Uterus (tissue), 4 donors: ENCODE results near the gene SESTD1. TPM values are rescaled to one million over a fixed set of nuclear protein-coding genes. Genes with fewer than 3 reads are reported as not detected.

Source experiments
- DNase-seq, 2 donors: peaks; one replicate each; pipeline ENCODE4 v3.0.0-alpha.2; 2019 to 2020
- H3K27ac ChIP-seq, 2 donors: fragments of 200-600 bp; sonication (generic); 1 replicate in 1 of 2; 2 replicates in 1 of 2; pipeline ENCODE4 v1.5.1; 2016 to 2018
- H3K27me3 ChIP-seq, 2 donors: fragments of 200-600 bp; sonication (generic); one replicate each; pipeline ENCODE4 v1.5.1; 2018 to 2019; ENCODE audit warnings: control low read depth in 1 of 2
- H3K36me3 ChIP-seq, 2 donors: fragments of 200-600 bp; sonication (generic); one replicate each; pipeline ENCODE4 v1.5.1; 2019; ENCODE audit warnings: control low read depth in 1 of 2
- H3K4me1 ChIP-seq, 2 donors: fragments of 200-600 bp; sonication (generic); one replicate each; pipeline ENCODE4 v1.5.1; 2018 to 2019; ENCODE audit warnings: control low read depth in 1 of 2
- H3K4me3 ChIP-seq, 2 donors: fragments of 200-600 bp; sonication (generic); 1 replicate in 1 of 2; 2 replicates in 1 of 2; pipeline ENCODE4 v1.5.1; 2018 to 2019; ENCODE audit warnings: mild to moderate bottlenecking in 1 of 2
- H3K9me3 ChIP-seq, 2 donors: fragments of 200-600 bp; sonication (generic); one replicate each; pipeline ENCODE4 v1.5.1; 2019; ENCODE audit warnings: control low read depth in 1 of 2
- CTCF ChIP-seq, 4 experiments: fragments of 200-600 bp in 2 of 4; fragments of 450-650 bp in 2 of 4; sonication (generic) in 2 of 4; IDR thresholded peaks; one replicate each; pipeline ENCODE4 v1.5.1; 2016 to 2019; ENCODE audit warnings: antibody characterized with exemption in 4 of 4, mild to moderate bottlenecking in 2 of 4, moderate library complexity in 1 of 4
- POLR2A ChIP-seq, 2 donors: fragments of 450-650 bp; IDR thresholded peaks; one replicate each; pipeline ENCODE4 v1.6.1; 2016; ENCODE audit warnings: antibody characterized with exemption in 2 of 2, mild to moderate bottlenecking in 1 of 2, moderate library complexity in 1 of 2
- intact Hi-C: fragments of 100-400 bp; cut with DNase I; formaldehyde crosslinking; loops from one replicate; pipeline ENCODE4 v1.15.1; 2023; ENCODE audit warnings: low total_unique reads
- total RNA-seq, 4 donors: library from RNA; depleted of rRNA in 3 of 4; stranded (reverse); fragments of >200 nt in 3 of 4; gene quantifications; one replicate each; pipeline versions ENCODE4 v1.1.0 to v1.2.4, GENCODE V29; 2014 to 2023
- donor health status: DM: yes; HTN: yes; CAD: no.

The SESTD1 gene
- total RNA-seq, 4 donors from 2014 or later: 5.6 to 64.7 (median 32.8) TPM

GRCh38 chr2:179071810-179072355 lies 192.7 kb downstream of the SESTD1 start:
- no peak overlapping the region for H3K4me3 ChIP-seq
- DNase-seq: no peak
- H3K27ac ChIP-seq: no peak overlapping the region
- H3K27me3 ChIP-seq: no peaks in the 10 kb centered on the region
- intact Hi-C loops: no loop called here
- no peaks in the 10 kb centered on the region for H3K4me1 ChIP-seq
- TF ChIP-seq POLR2A (IDR thresholded peaks at IDR 0.05): no peak
- no peak for TF ChIP-seq CTCF (IDR thresholded peaks at IDR 0.05)
- no peaks in the 10 kb centered on the region for H3K9me3 ChIP-seq
- H3K36me3 ChIP-seq: no peaks in the 10 kb centered on the region

- no peak for DNase-seq
- TF ChIP-seq CTCF (IDR thresholded peaks at IDR 0.05) (no peak), POLR2A (IDR thresholded peaks at IDR 0.05) (no peak)
- Histone ChIP-seq H3K27me3 (no peaks in the 10 kb centered on the region), H3K36me3 (no peaks in the 10 kb centered on the region), H3K27ac (no peak overlapping the region), H3K4me1 (no peaks in the 10 kb centered on the region), H3K9me3 (no peaks in the 10 kb centered on the region), H3K4me3 (no peak overlapping the region)
- intact Hi-C loops: no loop called here
These were observed 193.7 kb downstream of the SESTD1 start for GRCh38 chr2:179070895-179071294.

- no peak for DNase-seq
- Histone ChIP-seq H3K36me3 (no peaks in the 10 kb centered on the region), H3K27ac (no peak overlapping the region), H3K9me3 (no peaks in the 10 kb centered on the region), H3K4me1 (no peaks in the 10 kb centered on the region), H3K27me3 (no peaks in the 10 kb centered on the region), H3K4me3 (no peak overlapping the region)
- intact Hi-C loops: no loop called here
- TF ChIP-seq CTCF (IDR thresholded peaks at IDR 0.05) (no peak), POLR2A (IDR thresholded peaks at IDR 0.05) (no peak)
These were observed 194.9 kb downstream of the SESTD1 start for GRCh38 chr2:179069685-179070084.

- Histone ChIP-seq H3K27me3 (no peaks in the 10 kb centered on the region), H3K4me1 (no peaks in the 10 kb centered on the region), H3K27ac (no peak overlapping the region), H3K36me3 (no peaks in the 10 kb centered on the region), H3K9me3 (no peaks in the 10 kb centered on the region), H3K4me3 (no peak overlapping the region)
- DNase-seq: no peak
- intact Hi-C loops: no loop called here
- TF ChIP-seq CTCF (IDR thresholded peaks at IDR 0.05) (no peak), POLR2A (IDR thresholded peaks at IDR 0.05) (no peak)
These were observed 195.5 kb downstream of the SESTD1 start for GRCh38 chr2:179068991-179069643.

GRCh38 chr2:179059026-179059700 lies 205.5 kb downstream of the SESTD1 start:
- Histone ChIP-seq H3K9me3 (no peaks in the 10 kb centered on the region), H3K4me1 (no peaks in the 10 kb centered on the region), H3K27ac (no peak overlapping the region), H3K4me3 (no peak overlapping the region), H3K36me3 (no peaks in the 10 kb centered on the region), H3K27me3 (no peaks in the 10 kb centered on the region)
- TF ChIP-seq CTCF (IDR thresholded peaks at IDR 0.05): no peak
- no peak for TF ChIP-seq POLR2A (IDR thresholded peaks at IDR 0.05)
- intact Hi-C loops: no loop called here
- no peak for DNase-seq
